ENCODE data around the gene UBA1.

The UBA1 gene

GRCh38 chrX:47212381-47213293 is 19.0 kb downstream of the UBA1 start:
- H3K79me1 ChIP-seq (ENCODE audit: low read length), result no peaks in the 10 kb centered on the region
- no CpG with 5 or more reads among the region's 12 CpGs for WGBS (ENCODE audit: extremely low coverage, insufficient coverage, low lambda C conversion rate)
- H3K23ac ChIP-seq (ENCODE audit: low read length), result no peak overlapping the region
- no peak overlapping the region for H3K4me2 ChIP-seq (ENCODE audit: low read length)
- H2AK5ac ChIP-seq (ENCODE audit: low read length), result no peak overlapping the region
- no peak overlapping the region for H4K8ac ChIP-seq (ENCODE audit: low read depth, low read length)
- H3K18ac ChIP-seq (ENCODE audit: low read length), result no peak overlapping the region
- H3K9ac ChIP-seq (ENCODE audit: low read length), result no peak overlapping the region
- peaks cover 9% of the 10 kb centered on the region for H3K36me3 ChIP-seq (ENCODE audit: control insufficient read depth, insufficient read depth, low read length)
- H2BK5ac ChIP-seq (ENCODE audit: low read length), result no peak overlapping the region
- H3K4me3 ChIP-seq (ENCODE audit: low read length), result no peak overlapping the region
- no peak overlapping the region for H2BK15ac ChIP-seq (replicated peaks; ENCODE audit: low read depth)
- no peaks in the 10 kb centered on the region for H3K27me3 ChIP-seq (ENCODE audit: insufficient read depth, low read length, poor library complexity)
- no peak overlapping the region for H4K5ac ChIP-seq (ENCODE audit: low read length)
- H2BK120ac ChIP-seq (ENCODE audit: low read depth, low read length), result no peak overlapping the region
- DNase-seq, result no peak
- H3K4me1 ChIP-seq (ENCODE audit: control insufficient read depth, low read depth, low read length), result no peaks in the 10 kb centered on the region
- no peak overlapping the region for H3K27ac ChIP-seq (ENCODE audit: low read depth, low read length)
- H3K4ac ChIP-seq (ENCODE audit: low read depth, low read length), result no peak overlapping the region
- no peaks in the 10 kb centered on the region for H3K79me2 ChIP-seq (ENCODE audit: control insufficient read depth, insufficient read depth, low read length)
- no peak overlapping the region for H3K56ac ChIP-seq (ENCODE audit: low read length)

GRCh38 chrX:47214435-47215077 is 20.9 kb downstream of the UBA1 start:
- no CpG with 5 or more reads among the region's 20 CpGs for WGBS (ENCODE audit: extremely low coverage, insufficient coverage, low lambda C conversion rate)
- Histone ChIP-seq H3K79me2 (ENCODE audit: control insufficient read depth, insufficient read depth, low read length) (peaks cover 9% of the 10 kb centered on the region), H3K27me3 (ENCODE audit: insufficient read depth, low read length, poor library complexity) (no peaks in the 10 kb centered on the region), H3K23ac (ENCODE audit: low read length) (no peak overlapping the region), H3K4me3 (ENCODE audit: low read length) (no peak overlapping the region), H4K8ac (ENCODE audit: low read depth, low read length) (no peak overlapping the region), H2AK5ac (ENCODE audit: low read length) (no peak overlapping the region), H3K9ac (ENCODE audit: low read length) (no peak overlapping the region), H3K18ac (ENCODE audit: low read length) (no peak overlapping the region), H3K79me1 (ENCODE audit: low read length) (no peaks in the 10 kb centered on the region), H2BK15ac (replicated peaks; ENCODE audit: low read depth) (no peak overlapping the region), H2BK120ac (ENCODE audit: low read depth, low read length) (no peak overlapping the region), H2BK5ac (ENCODE audit: low read length) (no peak overlapping the region), H3K56ac (ENCODE audit: low read length) (no peak overlapping the region), H3K36me3 (ENCODE audit: control insufficient read depth, insufficient read depth, low read length) (peaks cover 9% of the 10 kb centered on the region), H4K5ac (ENCODE audit: low read length) (no peak overlapping the region), H3K27ac (ENCODE audit: low read depth, low read length) (no peak overlapping the region), H3K4me1 (ENCODE audit: control insufficient read depth, low read depth, low read length) (no peaks in the 10 kb centered on the region), H3K4ac (ENCODE audit: low read depth, low read length) (no peak overlapping the region), H3K4me2 (ENCODE audit: low read length) (no peak overlapping the region)
- DNase-seq, result no peak

GRCh38 chrX:47215291-47215900 is 21.8 kb downstream of the UBA1 start:
- Histone ChIP-seq H3K4me2 (ENCODE audit: low read length) (no peak overlapping the region), H3K27ac (ENCODE audit: low read depth, low read length) (no peak overlapping the region), H3K36me3 (ENCODE audit: control insufficient read depth, insufficient read depth, low read length) (peaks cover 9% of the 10 kb centered on the region), H2BK5ac (ENCODE audit: low read length) (no peak overlapping the region), H3K4me1 (ENCODE audit: control insufficient read depth, low read depth, low read length) (peaks cover 1% of the 10 kb centered on the region), H4K8ac (ENCODE audit: low read depth, low read length) (no peak overlapping the region), H3K79me2 (ENCODE audit: control insufficient read depth, insufficient read depth, low read length) (peaks cover 17% of the 10 kb centered on the region), H2BK15ac (replicated peaks; ENCODE audit: low read depth) (no peak overlapping the region), H2AK5ac (ENCODE audit: low read length) (no peak overlapping the region), H3K23ac (ENCODE audit: low read length) (no peak overlapping the region), H4K5ac (ENCODE audit: low read length) (no peak overlapping the region), H3K9ac (ENCODE audit: low read length) (no peak overlapping the region), H3K56ac (ENCODE audit: low read length) (no peak overlapping the region), H3K4ac (ENCODE audit: low read depth, low read length) (no peak overlapping the region), H3K79me1 (ENCODE audit: low read length) (no peaks in the 10 kb centered on the region), H3K4me3 (ENCODE audit: low read length) (no peak overlapping the region), H3K18ac (ENCODE audit: low read length) (no peak overlapping the region), H2BK120ac (ENCODE audit: low read depth, low read length) (no peak overlapping the region), H3K27me3 (ENCODE audit: insufficient read depth, low read length, poor library complexity) (no peaks in the 10 kb centered on the region)
- no CpG with 5 or more reads among the region's 12 CpGs for WGBS (ENCODE audit: extremely low coverage, insufficient coverage, low lambda C conversion rate)
- no peak for DNase-seq

GRCh38 chrX:47216393-47216925 is 22.8 kb downstream of the UBA1 start:
- Histone ChIP-seq H2BK120ac (ENCODE audit: low read depth, low read length) (no peak overlapping the region), H2AK5ac (ENCODE audit: low read length) (no peak overlapping the region), H3K4ac (ENCODE audit: low read depth, low read length) (no peak overlapping the region), H3K79me1 (ENCODE audit: low read length) (peaks cover 2% of the 10 kb centered on the region), H2BK15ac (replicated peaks; ENCODE audit: low read depth) (no peak overlapping the region), H3K27ac (ENCODE audit: low read depth, low read length) (no peak overlapping the region), H2BK5ac (ENCODE audit: low read length) (no peak overlapping the region), H3K79me2 (ENCODE audit: control insufficient read depth, insufficient read depth, low read length) (peaks cover 28% of the 10 kb centered on the region), H3K4me3 (ENCODE audit: low read length) (no peak overlapping the region), H3K36me3 (ENCODE audit: control insufficient read depth, insufficient read depth, low read length) (peaks cover 9% of the 10 kb centered on the region), H3K18ac (ENCODE audit: low read length) (no peak overlapping the region), H3K9ac (ENCODE audit: low read length) (no peak overlapping the region), H3K4me2 (ENCODE audit: low read length) (no peak overlapping the region), H3K23ac (ENCODE audit: low read length) (no peak overlapping the region), H3K4me1 (ENCODE audit: control insufficient read depth, low read depth, low read length) (peaks cover 1% of the 10 kb centered on the region), H3K27me3 (ENCODE audit: insufficient read depth, low read length, poor library complexity) (no peaks in the 10 kb centered on the region), H4K5ac (ENCODE audit: low read length) (no peak overlapping the region), H4K8ac (ENCODE audit: low read depth, low read length) (no peak overlapping the region), H3K56ac (ENCODE audit: low read length) (no peak overlapping the region)
- no CpG with 5 or more reads among the region's 8 CpGs for WGBS (ENCODE audit: extremely low coverage, insufficient coverage, low lambda C conversion rate)
- DNase-seq, result no peak

GRCh38 chrX:47217121-47217851 is 23.7 kb downstream of the UBA1 start:
- Histone ChIP-seq H3K4me1 (ENCODE audit: control insufficient read depth, low read depth, low read length) (peaks cover 1% of the 10 kb centered on the region), H3K4me2 (ENCODE audit: low read length) (no peak overlapping the region), H4K8ac (ENCODE audit: low read depth, low read length) (no peak overlapping the region), H3K27ac (ENCODE audit: low read depth, low read length) (peak overlapping the region; percentile 40), H2BK15ac (replicated peaks; ENCODE audit: low read depth) (no peak overlapping the region), H3K23ac (ENCODE audit: low read length) (no peak overlapping the region), H3K4me3 (ENCODE audit: low read length) (no peak overlapping the region), H3K27me3 (ENCODE audit: insufficient read depth, low read length, poor library complexity) (no peaks in the 10 kb centered on the region), H3K18ac (ENCODE audit: low read length) (no peak overlapping the region), H3K9ac (ENCODE audit: low read length) (peak overlapping the region; percentile 59), H3K79me1 (ENCODE audit: low read length) (peaks cover 2% of the 10 kb centered on the region), H4K5ac (ENCODE audit: low read length) (no peak overlapping the region), H3K79me2 (ENCODE audit: control insufficient read depth, insufficient read depth, low read length) (peaks cover 33% of the 10 kb centered on the region), H2BK5ac (ENCODE audit: low read length) (no peak overlapping the region), H3K36me3 (ENCODE audit: control insufficient read depth, insufficient read depth, low read length) (peaks cover 9% of the 10 kb centered on the region), H3K56ac (ENCODE audit: low read length) (peak overlapping the region; percentile 70), H3K4ac (ENCODE audit: low read depth, low read length) (no peak overlapping the region), H2BK120ac (ENCODE audit: low read depth, low read length) (no peak overlapping the region), H2AK5ac (ENCODE audit: low read length) (no peak overlapping the region)
- peak; percentile 73 for DNase-seq
- no CpG with 5 or more reads among the region's 22 CpGs for WGBS (ENCODE audit: extremely low coverage, insufficient coverage, low lambda C conversion rate)
